ENCODE measurements around the gene MED13L.

- TF ChIP-seq CTCF (IDR thresholded peaks at IDR 0.05; ENCODE audit: borderline replicate concordance, extremely low read depth, low read length, poor library complexity, severe bottlenecking) (no peak), EZH2 (IDR thresholded peaks at IDR 0.05; ENCODE audit: borderline replicate concordance, low read depth, low read length, severe bottlenecking) (no peak)
Measured at GRCh38 chr12:116058574-116058973, 218.9 kb downstream of the MED13L start.

Measured in DND-41 (cell line).